HT1080 (cell line): ENCODE results near the gene MRGPRX2. TPM values are rescaled to one million over a fixed set of nuclear protein-coding genes. Genes with fewer than 3 reads are reported as not detected.

Experiments used
- DNase-seq: peaks from one replicate; pipeline ENCODE4 v3.0.0-alpha.2; 2015; ENCODE audit warnings: low read depth
- polyA plus RNA-seq, 2 experiments: library from polyadenylated mRNA; depleted of rRNA; stranded (reverse); fragments of >200 nt; gene quantifications; 2 replicates each; pipeline ENCODE4 v1.2.3, GENCODE V29; 2015
- total RNA-seq: library from RNA; depleted of rRNA; stranded (reverse); fragments of >200 nt; shearing (Covaris generic); gene quantifications from 2 replicates; pipeline ENCODE4 v1.2.3, GENCODE V29; 2014; rRNA removed

The MRGPRX2 gene
- not detected in 2 replicates for total RNA-seq
- not detected in 2 replicates for polyA plus RNA-seq (2015; cell fraction: cytosol; rRNA removed)
- polyA plus RNA-seq (2015; cell fraction: nucleus; rRNA removed) = not detected in 2 replicates

DNA sequence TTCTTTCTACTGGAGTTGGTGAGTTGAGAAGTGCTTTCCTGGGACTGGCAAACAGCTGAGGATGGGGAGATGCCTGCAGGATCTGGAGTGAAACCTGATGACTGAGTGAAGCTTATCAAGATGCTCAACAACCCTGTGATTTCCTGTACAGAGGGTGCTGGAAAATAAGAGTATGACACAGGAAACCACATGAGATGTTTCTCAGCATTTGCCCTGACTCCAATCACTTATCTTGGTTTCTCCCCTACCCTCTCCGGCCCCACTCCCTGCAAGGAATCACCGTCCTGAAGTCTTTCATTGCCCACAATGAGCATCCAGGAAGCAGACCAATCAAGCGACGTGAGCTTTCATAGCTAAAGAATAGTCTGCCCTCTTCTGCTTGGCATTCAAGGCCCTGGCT lies at the start of gene MRGPRX2:
Gene MRGPRX2 (minus strand): TSS at position 89 of the 400 bp plus-strand sequence. CDS start 4,315 bp downstream, outside the sequence.
- DNase-seq = peak; percentile 15

DNA sequence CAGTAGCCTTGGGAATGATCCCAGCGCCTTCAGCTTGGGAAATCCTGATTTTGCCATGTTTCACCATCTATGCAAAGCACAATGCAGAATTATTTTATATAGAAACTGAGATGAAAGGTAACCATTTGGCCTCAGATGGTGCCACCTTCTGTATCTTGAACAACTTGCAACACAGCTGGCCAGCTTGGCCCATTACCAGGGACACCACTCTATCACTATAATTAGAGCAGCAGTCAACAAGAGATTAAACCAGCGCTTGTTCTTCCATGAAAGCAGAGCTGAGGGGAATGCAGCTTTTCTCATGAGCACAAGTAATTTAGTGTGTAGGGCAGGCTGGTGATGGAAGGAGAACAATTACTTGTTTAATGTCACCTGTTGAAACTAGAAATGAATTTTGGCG lies 49.8 kb upstream of the MRGPRX2 start:
- DNase-seq = no peak

DNA sequence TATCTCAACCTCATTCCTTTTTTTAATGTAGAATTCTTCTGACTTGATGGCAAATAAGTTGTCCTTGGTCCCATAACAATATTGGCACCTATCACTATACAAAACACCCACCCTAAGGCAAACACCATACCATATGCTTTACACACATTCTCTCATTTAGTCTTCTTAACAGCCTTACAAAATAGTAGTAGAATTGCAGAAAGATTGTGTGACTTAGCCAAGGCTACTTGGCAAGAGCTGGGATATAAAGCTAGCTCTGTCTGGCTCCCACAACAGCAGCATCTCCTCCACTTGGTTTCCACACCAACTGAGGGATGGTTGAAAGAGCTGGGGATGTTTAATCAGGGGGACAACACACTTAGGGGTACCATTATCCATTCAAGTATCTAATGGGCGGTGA lies 46.6 kb upstream of the MRGPRX2 start:
- no peak for DNase-seq

DNA sequence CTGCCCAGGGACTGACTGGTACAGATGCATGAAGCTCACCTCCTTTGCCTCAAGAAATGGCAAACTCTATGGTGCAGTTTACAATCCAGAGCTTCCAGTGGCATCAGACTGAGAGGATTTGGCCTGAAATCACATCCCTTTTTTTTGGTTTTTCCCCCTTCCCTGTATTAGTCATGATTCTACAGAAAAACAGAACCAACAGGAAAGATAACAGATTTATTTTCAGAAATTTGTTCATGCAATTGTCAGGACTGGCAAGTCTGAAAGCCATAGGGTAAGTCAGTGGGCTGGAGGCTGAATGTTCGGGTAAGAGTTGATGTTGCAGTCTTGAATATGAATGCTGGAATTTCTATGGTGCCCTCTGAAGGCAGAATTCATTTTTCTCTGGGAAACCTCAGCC lies 44.5 kb upstream of the MRGPRX2 start:
- DNase-seq = no peak

DNA sequence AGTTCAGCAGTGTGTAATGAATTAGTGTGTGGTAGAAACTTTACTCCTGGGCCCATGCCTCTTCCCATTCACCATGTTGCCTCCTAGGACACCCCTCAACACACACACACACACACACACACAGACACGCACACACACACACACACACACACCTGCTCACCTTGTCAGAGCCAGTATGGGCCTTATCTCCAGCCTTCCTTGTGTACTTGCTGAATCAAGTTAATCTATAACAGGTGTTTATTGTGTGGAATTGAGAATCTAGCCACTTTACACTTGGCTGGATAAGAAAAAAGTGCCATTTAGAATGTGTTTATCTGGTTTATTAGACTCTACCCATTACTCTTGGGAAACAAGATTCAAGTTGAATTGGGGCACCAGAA lies 42.0 kb upstream of the MRGPRX2 start:
- no peak for DNase-seq

DNA sequence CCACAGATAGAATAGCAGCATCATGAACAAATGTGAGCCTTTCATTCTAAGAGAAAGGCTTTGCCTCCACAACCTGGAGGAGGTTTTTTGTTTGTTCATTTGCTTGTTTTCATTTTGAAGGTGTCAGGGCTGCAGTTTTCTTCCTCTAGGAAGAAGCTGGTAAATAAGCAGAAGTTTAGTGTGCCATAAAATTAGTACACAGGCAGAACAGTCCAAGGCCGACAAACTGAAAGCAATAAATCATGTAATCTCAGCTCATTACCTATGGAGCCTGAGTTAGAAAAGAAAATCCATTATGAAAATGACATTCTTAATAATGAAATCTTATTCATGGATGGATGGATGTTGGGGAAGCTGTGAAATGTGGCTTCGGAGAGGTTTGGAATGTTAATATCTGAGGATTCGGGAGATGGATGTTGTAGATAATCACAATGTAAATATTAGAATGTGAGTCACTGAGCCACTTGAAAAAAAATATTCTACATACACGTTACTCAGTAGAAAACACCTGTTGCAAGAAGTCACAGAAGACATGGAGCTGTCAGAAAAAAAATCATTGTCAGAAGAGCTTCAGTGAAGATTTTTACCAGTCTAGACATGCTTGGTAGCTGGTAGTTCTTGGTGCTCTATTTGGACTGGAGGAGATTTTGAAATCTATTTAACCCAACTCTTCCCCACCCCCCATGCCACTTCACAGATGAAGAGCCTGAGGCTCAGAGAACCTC lies 41.4 kb upstream of the MRGPRX2 start:
- DNase-seq = peak; percentile 57

DNA sequence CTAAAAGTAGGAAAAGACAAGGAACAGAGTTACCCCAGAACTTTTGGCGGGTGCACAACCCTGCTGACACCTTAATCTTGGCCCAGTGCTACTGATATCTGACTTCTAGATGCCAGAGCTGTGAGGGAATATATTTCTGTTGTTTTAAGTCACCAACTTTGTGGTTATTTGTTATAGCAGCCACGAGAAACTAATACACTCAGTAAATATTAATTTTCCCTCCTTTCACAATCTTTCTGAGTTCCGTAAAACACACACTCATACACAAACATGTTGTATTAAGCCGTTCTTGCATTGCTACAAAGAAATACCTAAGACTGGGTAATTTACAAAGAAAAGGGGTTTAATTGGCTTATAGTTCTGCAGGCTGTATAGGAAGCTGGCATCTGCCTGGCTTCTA lies 40.4 kb upstream of the MRGPRX2 start:
- no peak for DNase-seq

DNA sequence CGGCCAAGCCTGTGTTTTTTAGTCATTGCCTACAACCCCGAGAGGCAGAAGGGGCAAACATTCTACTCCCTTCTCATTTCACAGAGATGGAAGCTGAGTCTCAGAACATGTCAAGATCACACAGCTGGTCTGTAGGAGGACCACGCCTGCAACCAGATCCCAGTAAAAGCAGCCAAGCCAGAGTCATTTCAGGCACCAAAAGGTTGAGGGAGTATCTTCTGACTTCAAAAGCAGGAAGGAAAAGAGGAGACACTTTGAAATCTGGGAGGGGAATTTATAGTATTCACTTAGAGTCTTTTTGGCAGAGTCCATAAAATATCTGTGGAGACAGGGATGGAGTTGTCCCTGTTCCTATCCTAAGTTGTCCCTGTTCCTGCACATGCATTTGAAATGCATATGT lies 38.6 kb upstream of the MRGPRX2 start:
- DNase-seq = no peak

DNA sequence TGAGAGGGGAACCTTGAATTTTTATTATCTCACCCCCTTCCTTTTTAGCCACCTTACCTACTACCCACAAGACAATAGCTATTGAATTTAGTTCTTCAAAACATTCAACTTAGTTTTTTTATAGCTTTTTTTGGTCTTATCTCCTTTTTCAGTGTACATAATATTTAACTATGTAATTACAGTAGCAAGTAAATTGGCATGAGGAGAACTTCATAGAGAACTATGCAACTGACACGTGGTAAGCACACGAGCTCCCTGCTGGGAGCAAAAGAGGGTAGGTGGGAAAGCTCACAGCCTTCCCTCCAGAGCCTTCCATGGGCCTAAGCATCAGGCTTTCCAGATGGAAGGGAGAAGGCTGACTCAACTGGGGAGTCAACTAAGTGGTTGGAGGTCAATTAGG lies 34.3 kb upstream of the MRGPRX2 start:
- no peak for DNase-seq

DNA sequence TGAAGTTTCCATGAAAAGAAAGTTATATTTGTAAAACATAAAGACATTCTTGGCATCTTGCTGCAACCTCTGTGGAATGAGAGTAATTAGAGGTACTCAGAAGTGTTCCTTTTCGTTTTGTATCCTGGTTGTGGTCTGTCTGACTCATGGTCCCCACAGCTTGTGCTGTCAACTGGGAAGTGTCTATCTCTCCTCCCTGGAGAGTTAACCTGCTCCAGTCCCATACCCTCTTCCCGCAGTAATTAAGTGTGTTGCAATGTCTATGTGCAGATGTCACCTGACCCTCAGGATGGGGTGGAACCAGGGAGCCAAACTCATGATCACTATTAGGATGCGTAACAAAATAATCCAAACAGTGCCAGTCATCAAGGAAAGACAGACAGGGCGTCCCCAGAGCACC lies 33.5 kb upstream of the MRGPRX2 start:
- peak; percentile 91 for DNase-seq

DNA sequence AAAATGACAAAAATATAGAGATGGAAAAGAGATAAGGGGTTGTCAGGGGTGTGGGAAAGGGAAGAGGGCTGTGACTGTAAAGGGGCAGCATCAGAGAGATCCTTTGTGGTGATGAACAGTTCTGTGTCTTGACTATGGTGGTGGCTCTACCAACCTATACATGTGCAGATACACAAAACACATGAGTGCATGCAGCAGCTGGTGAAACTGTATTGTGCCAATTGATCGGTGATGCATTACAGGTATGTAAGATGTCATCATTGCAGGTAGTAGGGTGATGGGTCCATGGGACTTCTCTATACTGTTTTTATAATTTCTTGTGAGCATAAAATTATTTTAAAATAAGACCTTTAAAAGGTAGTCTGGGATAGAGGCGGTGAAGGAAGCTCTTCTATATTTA lies 32.3 kb upstream of the MRGPRX2 start:
- no peak for DNase-seq

DNA sequence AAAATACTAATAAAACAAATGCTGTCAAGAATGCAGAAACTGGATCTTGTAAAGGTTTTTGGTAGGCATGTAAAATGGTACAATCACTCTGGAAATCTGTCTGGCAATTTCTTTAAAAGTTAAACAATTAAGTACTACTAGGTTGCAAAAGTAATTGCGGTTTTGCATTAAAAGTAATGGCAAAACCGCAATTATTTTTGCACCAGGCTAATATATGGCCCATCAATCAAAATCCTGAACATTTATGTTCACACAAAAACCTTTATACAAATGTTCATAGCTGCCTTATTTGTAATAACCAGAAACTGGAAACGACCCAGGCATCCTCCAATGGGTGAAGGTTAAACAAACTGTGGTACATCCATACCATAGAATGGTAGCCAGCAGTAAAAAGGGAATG lies 31.8 kb upstream of the MRGPRX2 start:
- DNase-seq = no peak

DNA sequence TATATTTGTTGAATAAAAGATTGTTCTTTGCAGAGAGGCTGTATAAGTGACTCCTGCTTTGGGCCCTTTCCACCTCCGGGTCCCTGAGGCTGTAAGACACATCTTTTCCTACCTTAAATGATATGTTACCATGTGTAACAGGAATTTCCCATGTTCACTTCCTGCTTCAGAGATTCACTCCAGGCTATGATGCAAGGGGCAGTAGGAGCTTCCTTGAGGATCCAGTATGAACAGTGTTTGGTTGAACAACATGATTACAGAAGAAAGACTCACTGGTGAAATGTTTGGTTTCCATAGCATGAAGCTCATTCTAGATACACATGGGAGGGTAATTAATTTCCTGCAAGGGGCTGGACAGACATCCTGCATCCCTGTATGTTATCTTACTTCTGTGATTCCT lies 30.8 kb upstream of the MRGPRX2 start:
- peak; percentile 29 for DNase-seq

DNA sequence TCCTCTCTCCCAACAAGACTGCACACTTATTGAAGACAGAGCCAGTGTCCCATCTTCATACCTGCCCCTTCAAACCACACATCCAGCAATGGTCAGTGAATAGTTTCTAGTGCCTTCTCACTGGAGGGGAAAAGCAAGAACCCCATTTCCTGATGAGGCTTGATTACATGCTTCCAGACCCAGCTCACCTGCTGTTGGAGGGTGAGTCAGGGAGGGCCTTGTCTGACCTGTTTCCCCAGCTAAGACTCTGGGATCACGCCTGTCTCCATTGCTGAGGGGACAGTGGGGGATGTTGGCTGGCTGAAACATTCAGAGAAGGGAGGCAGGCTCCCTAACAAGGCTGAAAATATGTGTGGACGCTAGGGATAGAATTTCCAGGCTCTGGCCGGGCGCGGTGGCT lies 28.9 kb upstream of the MRGPRX2 start:
- DNase-seq = no peak

DNA sequence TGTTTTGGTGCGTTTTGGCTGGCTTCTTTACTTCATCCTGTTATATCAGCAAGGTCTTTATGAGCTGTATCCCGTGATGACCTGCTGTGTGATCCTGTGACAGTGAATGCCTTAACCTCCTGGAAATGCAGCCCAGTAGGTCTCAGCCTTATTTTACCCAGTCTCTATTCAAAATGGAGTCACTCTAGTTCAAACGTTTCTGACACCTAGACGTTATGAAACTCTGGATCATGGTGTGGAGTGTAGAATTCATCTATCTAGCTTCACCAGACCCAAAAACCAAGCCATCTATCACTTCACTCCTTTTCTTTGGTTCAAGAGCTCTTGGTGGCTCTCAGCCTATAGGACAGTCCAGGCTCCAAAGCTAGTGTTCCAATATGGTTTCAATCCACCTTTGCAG lies 28.3 kb upstream of the MRGPRX2 start:
- no peak for DNase-seq

DNA sequence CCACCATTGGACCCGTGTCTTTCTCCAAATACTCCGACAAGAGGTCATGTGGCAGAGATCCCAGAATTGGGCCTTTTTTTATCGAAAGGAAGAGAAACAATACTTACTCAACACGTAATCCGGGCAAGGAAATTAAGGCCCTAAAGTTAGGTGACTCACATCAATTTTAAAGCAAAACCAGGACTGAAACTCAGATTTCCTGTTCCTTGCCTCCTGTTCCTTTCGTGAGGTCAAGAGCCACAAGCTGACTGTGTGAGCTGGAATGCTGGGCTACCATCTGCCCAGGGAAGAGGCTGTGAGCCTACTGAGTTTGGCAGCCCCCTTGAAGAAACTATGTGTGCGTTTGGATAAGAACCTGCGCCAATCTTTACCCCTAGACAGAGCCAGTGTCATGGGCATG lies 27.1 kb upstream of the MRGPRX2 start:
- DNase-seq = peak; percentile 96

DNA sequence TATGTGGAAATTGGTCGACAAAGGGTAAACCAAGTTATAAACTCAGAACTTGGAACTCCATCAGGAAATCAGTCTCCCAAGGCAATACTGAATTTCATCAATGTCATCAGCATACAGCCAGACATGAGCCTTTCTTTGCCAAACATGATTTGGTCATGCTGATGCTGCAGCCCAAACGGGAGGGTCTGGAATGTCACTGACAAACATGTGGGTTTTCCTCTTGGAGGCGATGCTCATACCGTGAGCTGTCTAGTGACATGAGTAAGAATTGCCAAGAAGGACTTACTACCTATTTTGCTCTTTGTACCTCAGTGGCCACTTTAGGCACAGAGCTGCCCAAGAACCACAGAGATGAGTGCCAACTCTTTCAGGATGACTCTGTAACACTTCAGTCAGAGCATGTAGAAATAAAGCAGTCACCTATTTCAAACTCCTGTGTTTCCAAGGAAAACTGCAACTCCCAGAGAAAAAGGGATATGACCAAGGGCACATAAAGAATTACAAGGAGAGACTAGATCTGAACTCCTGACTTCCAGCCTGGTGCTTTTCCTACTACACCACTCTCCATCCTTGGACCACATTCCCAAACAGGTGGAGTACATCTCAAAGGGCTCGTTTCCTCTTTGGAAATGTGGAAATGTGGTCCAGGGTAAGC lies 24.3 kb upstream of the MRGPRX2 start:
- no peak for DNase-seq

DNA sequence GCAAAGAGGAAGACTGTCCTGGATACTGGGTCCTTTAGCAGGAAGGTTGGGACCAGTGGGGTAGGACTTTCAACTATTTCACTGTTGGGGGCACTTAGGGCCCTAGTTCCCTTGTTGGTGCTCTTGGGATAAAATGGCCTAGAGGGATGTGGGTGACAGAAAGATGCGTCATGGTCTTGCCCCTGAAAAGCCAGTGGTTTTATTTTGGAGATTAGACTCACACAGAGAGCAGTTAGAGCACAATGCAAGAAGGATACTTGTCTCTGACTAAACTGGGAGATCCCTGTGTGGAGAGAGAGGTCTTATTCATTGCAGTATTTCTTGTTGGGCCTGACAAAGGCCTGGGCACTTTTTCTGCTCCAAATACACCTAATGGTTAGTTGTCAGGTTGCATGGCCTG lies 22.6 kb upstream of the MRGPRX2 start:
- DNase-seq = no peak

DNA sequence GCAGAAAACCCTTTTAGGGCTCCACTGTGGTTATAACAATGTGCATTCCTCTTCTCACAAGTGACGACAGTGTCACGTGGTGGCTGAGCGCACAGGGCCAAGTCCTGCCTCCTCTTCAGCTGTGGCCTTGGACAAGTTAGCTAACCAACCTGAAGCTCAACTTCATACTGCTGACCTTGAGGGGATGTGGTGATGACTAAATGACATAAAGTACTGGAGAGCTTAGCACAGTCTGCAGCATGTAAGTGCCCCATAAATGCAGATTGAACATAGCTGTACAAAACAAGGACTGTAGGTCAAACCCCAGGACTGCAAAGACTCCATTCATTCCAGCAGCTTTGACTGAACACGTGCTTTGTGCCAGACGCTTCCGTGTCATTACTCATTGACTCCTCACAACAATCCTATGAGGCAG lies 20.1 kb upstream of the MRGPRX2 start:
- peak; percentile 98 for DNase-seq

DNA sequence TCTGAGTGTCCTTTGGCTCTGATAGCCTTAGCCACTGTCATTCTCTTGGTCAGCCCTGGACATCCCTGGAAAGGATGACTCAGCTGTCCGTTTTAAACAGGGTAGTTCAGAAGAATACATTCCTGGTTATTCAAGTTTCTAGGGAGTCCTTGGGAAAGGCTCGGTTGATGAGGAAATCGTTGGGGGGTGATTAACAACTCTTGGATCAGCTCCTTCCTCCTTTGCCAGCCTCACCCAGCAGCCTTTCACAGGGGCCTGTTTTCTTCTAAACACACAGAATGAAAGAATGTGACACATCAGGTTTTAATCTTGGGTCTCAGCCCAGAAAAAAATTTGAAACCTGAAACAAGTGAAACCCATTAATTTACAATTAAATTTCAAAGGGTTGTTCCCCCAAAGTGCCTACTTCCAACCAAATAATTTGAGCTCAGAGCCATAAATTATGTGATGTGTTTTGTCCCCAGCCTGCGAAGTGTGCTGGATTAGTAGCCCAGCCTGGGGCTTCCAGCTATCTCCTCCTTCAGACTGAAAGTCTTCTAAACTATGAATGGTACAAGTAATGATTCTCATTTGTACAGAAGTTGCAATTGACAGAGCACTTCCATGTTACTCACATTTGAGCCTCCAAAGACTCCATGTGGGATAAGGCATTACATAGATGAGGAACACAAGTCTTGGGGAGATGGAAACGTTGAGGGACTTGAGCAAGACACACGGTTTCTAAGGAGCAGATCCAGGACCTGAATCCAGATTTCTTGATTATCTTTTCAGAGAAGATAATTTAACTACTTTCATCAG lies 19.3 kb upstream of the MRGPRX2 start:
- DNase-seq = peak; percentile 97

DNA sequence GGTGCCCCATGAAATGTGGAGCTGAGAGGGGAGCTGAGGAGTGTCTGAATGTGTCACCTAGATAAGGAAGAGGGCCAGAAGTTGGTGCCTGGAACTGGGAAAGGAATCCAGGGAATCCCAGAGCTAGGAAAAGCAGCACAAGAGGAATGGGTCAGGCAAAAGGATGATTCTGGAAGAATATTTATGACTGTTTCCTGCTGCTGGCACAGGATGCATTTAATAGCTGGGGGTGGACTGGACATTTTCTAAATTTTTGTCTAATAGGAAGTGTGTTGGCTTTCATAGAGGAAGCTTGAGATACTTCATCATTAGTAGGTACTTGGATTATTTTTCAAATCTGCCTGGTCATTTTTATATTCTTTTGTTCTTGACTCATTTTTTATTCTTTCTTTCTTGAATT lies 17.4 kb upstream of the MRGPRX2 start:
- no peak for DNase-seq
